Cardiac atrium fibroblast (primary cell): ENCODE data around the gene OR5AK2. TPM values are rescaled to one million over a fixed set of nuclear protein-coding genes. Genes with fewer than 3 reads are reported as not detected.

ENCODE experiments used
- total RNA-seq: library from RNA; depleted of rRNA; stranded (reverse); fragments of >200 nt; gene quantifications from 2 replicates; pipeline ENCODE4 v1.2.3, GENCODE V29; 2015

The OR5AK2 gene, protein sequence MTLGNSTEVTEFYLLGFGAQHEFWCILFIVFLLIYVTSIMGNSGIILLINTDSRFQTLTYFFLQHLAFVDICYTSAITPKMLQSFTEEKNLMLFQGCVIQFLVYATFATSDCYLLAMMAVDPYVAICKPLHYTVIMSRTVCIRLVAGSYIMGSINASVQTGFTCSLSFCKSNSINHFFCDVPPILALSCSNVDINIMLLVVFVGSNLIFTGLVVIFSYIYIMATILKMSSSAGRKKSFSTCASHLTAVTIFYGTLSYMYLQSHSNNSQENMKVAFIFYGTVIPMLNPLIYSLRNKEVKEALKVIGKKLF
- not detected in 2 replicates for total RNA-seq

GRCh38 chr11:56988614-56989013 is at the start of gene OR5AK2:
Gene OR5AK2 (plus strand): TSS chr11:56988914. CDS start chr11:56988914, 0 bp downstream.

Other genes with a start within 250 kb of the OR5AK2 start
- gene OR9G4, start 240.2 kb upstream of the OR5AK2 start, total RNA-seq, result not detected in 2 replicates
- not detected in 2 replicates for gene LRRC55, start 193.0 kb downstream of the OR5AK2 start, total RNA-seq
- 0.65 and 1.4 TPM in 2 replicates for gene APLNR, start 248.3 kb downstream of the OR5AK2 start, total RNA-seq